HepG2 (cell line): Measurements from ENCODE around the gene PWP2. TPM values are rescaled to one million over a fixed set of nuclear protein-coding genes. Genes with fewer than 3 reads are reported as not detected.

ENCODE experiments used
- ATAC-seq: fragments of 200-7000 bp; cut with Tn5 transposase; 3 replicates; pipeline ENCODE4 v1.9.1; 2020; ENCODE audit warnings: mild to moderate bottlenecking, moderate library complexity
- BruUV-seq: library from RNA; stranded (reverse); fragments of 400-500 nt; replicated peaks from 2 replicates; lab custom pipeline; 2021; lab: Mats Ljungman, UMichigan
- CTCF ChIA-PET: fragments of 300-600 bp; formaldehyde crosslinking; extraction: SDS; loops from one replicate; lab custom pipeline; 2021; ENCODE audit warnings: low total read pairs, inconsistent platforms, low intra/inter-chr PET ratio; lab: Yijun Ruan, JAX
- POLR2A ChIA-PET: fragments of 350-600 bp; sonication (Branson Sonifier 250); formaldehyde crosslinking; loops from one replicate; lab custom pipeline; 2020; ENCODE audit warnings: antibody characterized with exemption, inconsistent platforms; lab: Yijun Ruan, JAX
- DNase-seq: peaks from one replicate; pipeline ENCODE4 v3.0.0-alpha.2; 2015; ENCODE audit warnings: low spot score
- FAIRE-seq: peaks from 3 replicates; lab custom pipeline; 2011; peaks lifted over from hg19 to GRCh38; lab: Jason Lieb, UNC
- H2AFZ ChIP-seq: one replicate; pipeline ENCODE4 v1.6.1; 2011; ENCODE audit warnings: low read length, inconsistent platforms
- H3K27ac ChIP-seq: fragments of 300-600 bp; 3 replicates; pipeline ENCODE4 v1.8.0; 2011; ENCODE audit warnings: mixed run types, mild to moderate bottlenecking, mixed read lengths, low read length, inconsistent platforms; ENCODE audit not compliant: insufficient read depth; ENCODE audit errors: extremely low read length
- H3K27me3 ChIP-seq, 2 experiments: fragments of 200-600 bp in 1 of 2; 2 replicates in 1 of 2; 3 replicates in 1 of 2; pipeline versions ENCODE4 v1.6.0 to v1.8.0; 2011; ENCODE audit warnings: low read length in 2 of 2, mild to moderate bottlenecking in 2 of 2, moderate library complexity in 2 of 2, inconsistent platforms in 1 of 2; ENCODE audit not compliant: insufficient read depth in 2 of 2, control insufficient read depth in 1 of 2
- H3K36me3 ChIP-seq, 2 experiments: fragments of 200-600 bp in 1 of 2; replicated peaks in 1 of 2; 2 replicates in 1 of 2; 3 replicates in 1 of 2; pipeline versions ENCODE4 v1.5.1 to v1.8.0; 2011; ENCODE audit warnings: low read length in 2 of 2, inconsistent platforms in 1 of 2; ENCODE audit not compliant: insufficient read depth in 2 of 2, control insufficient read depth in 1 of 2
- H3K4me1 ChIP-seq: 2 replicates; pipeline ENCODE4 v1.5.1; 2012; ENCODE audit warnings: low read length, inconsistent platforms; ENCODE audit not compliant: insufficient read depth
- H3K4me2 ChIP-seq: 2 replicates; pipeline ENCODE4 v1.6.0; 2011; ENCODE audit warnings: low read depth, low read length, inconsistent platforms
- H3K4me3 ChIP-seq, 3 experiments: fragments of 200-600 bp in 1 of 3; sonication (generic), shearing (Covaris generic) in 1 of 3; replicated peaks in 1 of 3; 2 replicates each; pipeline ENCODE4 v1.5.1; 2011 to 2016; ENCODE audit warnings: low read length in 3 of 3, inconsistent platforms in 2 of 3, low read depth in 2 of 3, mild to moderate bottlenecking in 2 of 3, control low read depth in 1 of 3, mixed read lengths in 1 of 3; ENCODE audit not compliant: insufficient read depth in 1 of 3
- H3K79me2 ChIP-seq: one replicate; pipeline ENCODE4 v1.6.1; 2011; ENCODE audit warnings: low read length, inconsistent platforms; ENCODE audit not compliant: insufficient read depth
- H3K9ac ChIP-seq: 2 replicates; pipeline ENCODE4 v1.6.0; 2011; ENCODE audit warnings: mild to moderate bottlenecking, low read depth, low read length, inconsistent platforms; ENCODE audit not compliant: insufficient read depth
- H3K9me3 ChIP-seq: 2 replicates; pipeline ENCODE4 v1.5.1; 2012; ENCODE audit warnings: mild to moderate bottlenecking, low read length
- H4K20me1 ChIP-seq: 2 replicates; pipeline ENCODE4 v1.6.0; 2011; ENCODE audit warnings: inconsistent platforms, mild to moderate bottlenecking, low read length, moderate library complexity; ENCODE audit not compliant: insufficient read depth
- ARID2 ChIP-seq: sonication (generic); formaldehyde crosslinking; IDR thresholded peaks from 2 replicates; pipeline ENCODE4 v1.8.1; 2022; ENCODE audit warnings: mild to moderate bottlenecking, missing genetic modification reagents, borderline replicate concordance
- RBM22 ChIP-seq: fragments of 200-400 bp; formaldehyde crosslinking; optimal IDR thresholded peaks from 2 replicates; pipeline ENCODE3; 2017; ENCODE audit warnings: mild to moderate bottlenecking, low read length, moderate library complexity
- TBX3 ChIP-seq: fragments of 450-650 bp; IDR thresholded peaks from 2 replicates; pipeline ENCODE4 v1.6.1; 2017; ENCODE audit warnings: antibody characterized with exemption, mild to moderate bottlenecking, inconsistent platforms, borderline replicate concordance
- ZNF225 ChIP-seq: sonication (generic); formaldehyde crosslinking; IDR thresholded peaks from 2 replicates; pipeline ENCODE4 v1.4.0; 2020; ENCODE audit warnings: mild to moderate bottlenecking, missing genetic modification reagents
- ZNF616 ChIP-seq: sonication (generic); formaldehyde crosslinking; IDR thresholded peaks from 2 replicates; pipeline ENCODE4 v1.5.0; 2020; ENCODE audit warnings: low read depth, mild to moderate bottlenecking, missing genetic modification reagents
- ZNF660 ChIP-seq: sonication (generic); formaldehyde crosslinking; IDR thresholded peaks from 2 replicates; pipeline ENCODE4 v1.5.1; 2020; ENCODE audit warnings: mild to moderate bottlenecking, low read depth, missing genetic modification reagents, borderline replicate concordance
- WGBS: methylation state at CpG from one replicate; pipeline ENCODE4 v1.1.6; 2017; ENCODE audit warnings: low lambda C conversion rate; 5-methylcytosine and 5-hydroxymethylcytosine counted together
- in situ Hi-C: cut with HindIII; loops from 2 replicates; pipeline ENCODE4 v1.10.0; 2017; ENCODE audit warnings: low pct_unique_long_range_greater_than_20kb; ENCODE audit not compliant: extremely low pct_ligation_motif_present
- intact Hi-C: fragments of 100-400 bp; cut with micrococcal nuclease; formaldehyde crosslinking; loops from one replicate; pipeline ENCODE4 v1.10.0; 2022; ENCODE audit not compliant: unreplicated experiment
- polyA plus RNA-seq, 8 experiments: library from polyadenylated mRNA; depleted of rRNA in 3 of 8; stranded (reverse) in 7 of 8; unstranded in 1 of 8; fragments of >200 nt; fragmentation: Illumina TruSeq in 4 of 8; extraction: Trizol in 4 of 8; gene quantifications; 2 replicates each; pipeline versions ENCODE4 v1.2.1 to v1.2.3, GENCODE V29; 2011 to 2016; ENCODE audit warnings: low read depth in 4 of 8, missing spikeins in 1 of 8, mixed read lengths in 1 of 8; ENCODE audit not compliant: insufficient read depth in 1 of 8
- total RNA-seq, 5 experiments: library from RNA; depleted of rRNA; stranded (reverse); fragments of >200 nt; fragmentation: Illumina TruSeq; extraction: Trizol; gene quantifications; 2 replicates each; pipeline ENCODE4 v1.2.3, GENCODE V29; 2016; ENCODE audit warnings: low read depth in 1 of 5
- TF ChIP-seq, protein P1 (sequence below): sonication (generic); formaldehyde crosslinking; IDR thresholded peaks from 2 replicates; pipeline ENCODE4 v1.5.0; 2020; ENCODE audit warnings: mild to moderate bottlenecking, missing genetic modification reagents, moderate library complexity
- TF ChIP-seq, protein P2 (sequence below): sonication (generic); formaldehyde crosslinking; IDR thresholded peaks from 2 replicates; pipeline ENCODE4 v1.4.0; 2020; ENCODE audit warnings: missing genetic modification reagents, borderline replicate concordance
- TF ChIP-seq, protein P3 (sequence below): sonication (generic); formaldehyde crosslinking; IDR thresholded peaks from 2 replicates; pipeline ENCODE4 v1.5.1; 2020; ENCODE audit warnings: missing genetic modification reagents, mild to moderate bottlenecking, borderline replicate concordance
- TF ChIP-seq, protein P4 (sequence below): sonication (generic); formaldehyde crosslinking; IDR thresholded peaks from 2 replicates; pipeline ENCODE4 v1.4.0; 2020; ENCODE audit warnings: missing genetic modification reagents

Gene PWP2
- total and polyA plus RNA-seq, 2 of the 13 experiments (the other 11 are each of a cell fraction or from before 2014, with no cell fraction given): 7.7 to 17.0 TPM

DNA sequence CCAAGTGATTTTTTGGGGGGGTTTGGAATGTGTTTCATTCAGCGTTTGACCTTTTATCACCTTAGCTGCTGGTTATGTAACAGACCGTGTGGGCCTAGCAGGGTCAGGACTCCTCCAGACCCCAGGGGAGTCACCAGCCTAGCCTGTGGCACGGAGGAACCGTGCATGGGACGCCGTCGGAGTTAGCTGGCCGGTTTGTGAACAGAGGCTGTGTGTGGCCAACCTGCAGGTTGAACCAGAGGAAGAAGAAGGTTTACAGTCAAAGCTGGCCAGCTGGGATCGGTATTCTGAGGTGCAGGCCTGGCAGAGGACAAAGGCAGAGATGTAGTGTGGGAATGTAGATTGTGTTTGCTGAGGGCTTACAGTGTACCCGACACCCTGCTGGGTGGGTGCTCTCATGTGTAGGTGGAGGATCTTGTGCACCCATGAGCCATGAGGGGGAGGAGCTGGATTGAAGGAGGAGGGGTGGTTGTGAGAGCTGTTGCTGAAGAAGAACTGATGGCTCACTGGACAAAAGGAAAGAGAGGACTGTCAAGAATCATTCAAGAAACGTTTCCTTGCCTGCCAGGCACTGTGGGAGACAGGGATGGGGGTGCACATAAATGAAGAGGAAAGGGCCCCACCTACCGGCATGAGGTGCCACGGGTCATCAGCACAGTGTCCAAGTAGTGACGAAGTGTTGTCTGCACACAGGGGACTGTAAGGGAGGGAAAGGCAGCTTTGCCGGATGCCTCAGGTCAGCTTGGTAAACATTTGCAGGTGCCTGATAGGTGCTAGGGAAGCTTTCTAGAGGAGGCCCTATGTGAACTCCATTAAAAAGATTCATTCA is 40.0 kb upstream of the PWP2 start:
- CTCF ChIA-PET: no interaction called here
- TF ChIP-seq ZNF616 (CRISPR knock-in tag) (no peak), RBM22 (peak; percentile 49), ARID2 (no peak), ZNF225 (CRISPR knock-in tag) (no peak), TBX3 (no peak), ZNF660 (CRISPR knock-in tag) (no peak)
- TF ChIP-seq, protein P1, sequence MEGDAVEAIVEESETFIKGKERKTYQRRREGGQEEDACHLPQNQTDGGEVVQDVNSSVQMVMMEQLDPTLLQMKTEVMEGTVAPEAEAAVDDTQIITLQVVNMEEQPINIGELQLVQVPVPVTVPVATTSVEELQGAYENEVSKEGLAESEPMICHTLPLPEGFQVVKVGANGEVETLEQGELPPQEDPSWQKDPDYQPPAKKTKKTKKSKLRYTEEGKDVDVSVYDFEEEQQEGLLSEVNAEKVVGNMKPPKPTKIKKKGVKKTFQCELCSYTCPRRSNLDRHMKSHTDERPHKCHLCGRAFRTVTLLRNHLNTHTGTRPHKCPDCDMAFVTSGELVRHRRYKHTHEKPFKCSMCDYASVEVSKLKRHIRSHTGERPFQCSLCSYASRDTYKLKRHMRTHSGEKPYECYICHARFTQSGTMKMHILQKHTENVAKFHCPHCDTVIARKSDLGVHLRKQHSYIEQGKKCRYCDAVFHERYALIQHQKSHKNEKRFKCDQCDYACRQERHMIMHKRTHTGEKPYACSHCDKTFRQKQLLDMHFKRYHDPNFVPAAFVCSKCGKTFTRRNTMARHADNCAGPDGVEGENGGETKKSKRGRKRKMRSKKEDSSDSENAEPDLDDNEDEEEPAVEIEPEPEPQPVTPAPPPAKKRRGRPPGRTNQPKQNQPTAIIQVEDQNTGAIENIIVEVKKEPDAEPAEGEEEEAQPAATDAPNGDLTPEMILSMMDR (CRISPR knock-in tag): peak; percentile 53
- TF ChIP-seq, protein P2, sequence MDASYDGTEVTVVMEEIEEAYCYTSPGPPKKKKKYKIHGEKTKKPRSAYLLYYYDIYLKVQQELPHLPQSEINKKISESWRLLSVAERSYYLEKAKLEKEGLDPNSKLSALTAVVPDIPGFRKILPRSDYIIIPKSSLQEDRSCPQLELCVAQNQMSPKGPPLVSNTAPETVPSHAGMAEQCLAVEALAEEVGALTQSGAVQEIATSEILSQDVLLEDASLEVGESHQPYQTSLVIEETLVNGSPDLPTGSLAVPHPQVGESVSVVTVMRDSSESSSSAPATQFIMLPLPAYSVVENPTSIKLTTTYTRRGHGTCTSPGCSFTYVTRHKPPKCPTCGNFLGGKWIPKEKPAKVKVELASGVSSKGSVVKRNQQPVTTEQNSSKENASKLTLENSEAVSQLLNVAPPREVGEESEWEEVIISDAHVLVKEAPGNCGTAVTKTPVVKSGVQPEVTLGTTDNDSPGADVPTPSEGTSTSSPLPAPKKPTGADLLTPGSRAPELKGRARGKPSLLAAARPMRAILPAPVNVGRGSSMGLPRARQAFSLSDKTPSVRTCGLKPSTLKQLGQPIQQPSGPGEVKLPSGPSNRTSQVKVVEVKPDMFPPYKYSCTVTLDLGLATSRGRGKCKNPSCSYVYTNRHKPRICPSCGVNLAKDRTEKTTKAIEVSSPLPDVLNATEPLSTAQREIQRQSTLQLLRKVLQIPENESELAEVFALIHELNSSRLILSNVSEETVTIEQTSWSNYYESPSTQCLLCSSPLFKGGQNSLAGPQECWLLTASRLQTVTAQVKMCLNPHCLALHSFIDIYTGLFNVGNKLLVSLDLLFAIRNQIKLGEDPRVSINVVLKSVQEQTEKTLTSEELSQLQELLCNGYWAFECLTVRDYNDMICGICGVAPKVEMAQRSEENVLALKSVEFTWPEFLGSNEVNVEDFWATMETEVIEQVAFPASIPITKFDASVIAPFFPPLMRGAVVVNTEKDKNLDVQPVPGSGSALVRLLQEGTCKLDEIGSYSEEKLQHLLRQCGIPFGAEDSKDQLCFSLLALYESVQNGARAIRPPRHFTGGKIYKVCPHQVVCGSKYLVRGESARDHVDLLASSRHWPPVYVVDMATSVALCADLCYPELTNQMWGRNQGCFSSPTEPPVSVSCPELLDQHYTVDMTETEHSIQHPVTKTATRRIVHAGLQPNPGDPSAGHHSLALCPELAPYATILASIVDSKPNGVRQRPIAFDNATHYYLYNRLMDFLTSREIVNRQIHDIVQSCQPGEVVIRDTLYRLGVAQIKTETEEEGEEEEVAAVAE (CRISPR knock-in tag): no peak
- TF ChIP-seq, protein P3, sequence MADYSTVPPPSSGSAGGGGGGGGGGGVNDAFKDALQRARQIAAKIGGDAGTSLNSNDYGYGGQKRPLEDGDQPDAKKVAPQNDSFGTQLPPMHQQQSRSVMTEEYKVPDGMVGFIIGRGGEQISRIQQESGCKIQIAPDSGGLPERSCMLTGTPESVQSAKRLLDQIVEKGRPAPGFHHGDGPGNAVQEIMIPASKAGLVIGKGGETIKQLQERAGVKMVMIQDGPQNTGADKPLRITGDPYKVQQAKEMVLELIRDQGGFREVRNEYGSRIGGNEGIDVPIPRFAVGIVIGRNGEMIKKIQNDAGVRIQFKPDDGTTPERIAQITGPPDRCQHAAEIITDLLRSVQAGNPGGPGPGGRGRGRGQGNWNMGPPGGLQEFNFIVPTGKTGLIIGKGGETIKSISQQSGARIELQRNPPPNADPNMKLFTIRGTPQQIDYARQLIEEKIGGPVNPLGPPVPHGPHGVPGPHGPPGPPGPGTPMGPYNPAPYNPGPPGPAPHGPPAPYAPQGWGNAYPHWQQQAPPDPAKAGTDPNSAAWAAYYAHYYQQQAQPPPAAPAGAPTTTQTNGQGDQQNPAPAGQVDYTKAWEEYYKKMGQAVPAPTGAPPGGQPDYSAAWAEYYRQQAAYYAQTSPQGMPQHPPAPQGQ (CRISPR knock-in tag): no peak
- TF ChIP-seq, protein P4, sequence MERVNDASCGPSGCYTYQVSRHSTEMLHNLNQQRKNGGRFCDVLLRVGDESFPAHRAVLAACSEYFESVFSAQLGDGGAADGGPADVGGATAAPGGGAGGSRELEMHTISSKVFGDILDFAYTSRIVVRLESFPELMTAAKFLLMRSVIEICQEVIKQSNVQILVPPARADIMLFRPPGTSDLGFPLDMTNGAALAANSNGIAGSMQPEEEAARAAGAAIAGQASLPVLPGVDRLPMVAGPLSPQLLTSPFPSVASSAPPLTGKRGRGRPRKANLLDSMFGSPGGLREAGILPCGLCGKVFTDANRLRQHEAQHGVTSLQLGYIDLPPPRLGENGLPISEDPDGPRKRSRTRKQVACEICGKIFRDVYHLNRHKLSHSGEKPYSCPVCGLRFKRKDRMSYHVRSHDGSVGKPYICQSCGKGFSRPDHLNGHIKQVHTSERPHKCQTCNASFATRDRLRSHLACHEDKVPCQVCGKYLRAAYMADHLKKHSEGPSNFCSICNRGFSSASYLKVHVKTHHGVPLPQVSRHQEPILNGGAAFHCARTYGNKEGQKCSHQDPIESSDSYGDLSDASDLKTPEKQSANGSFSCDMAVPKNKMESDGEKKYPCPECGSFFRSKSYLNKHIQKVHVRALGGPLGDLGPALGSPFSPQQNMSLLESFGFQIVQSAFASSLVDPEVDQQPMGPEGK (CRISPR knock-in tag): 0 out of 2 replicates have a peak, but pooled peaks have one; percentile 31

More for the DNA sequence above, 40.0 kb upstream of the PWP2 start:
- Histone ChIP-seq H3K27me3 (no peaks in the 10 kb centered on the region), H4K20me1 (peaks cover 7% of the 10 kb centered on the region; the same call in 1 of the 2 replicates), H3K36me3 (peaks cover 16 to 46% of the 10 kb centered on the region in 2 experiments; a peak in 4 of 5 replicates), H3K4me3 (no peak overlapping the region), H3K9ac (no peak overlapping the region), H3K9me3 (no peaks in the 10 kb centered on the region), H2AFZ (no peak overlapping the region), H3K79me2 (no peaks in the 10 kb centered on the region), H3K4me2 (no peak overlapping the region), H3K4me1 (peaks cover 17% of the 10 kb centered on the region), H3K27ac (no peak overlapping the region)
- DNase-seq (peak; percentile 21), FAIRE-seq (peak; percentile 8), ATAC-seq (peak; percentile 87)
- in situ Hi-C loops (loop anchor here (5.0 kb wide), 1 partner anchor 40 kb away; no protein-coding TSS in a partner anchor), intact Hi-C loops (loop anchor here (1.0 kb wide), 1 partner anchor 54 kb away; no protein-coding TSS in a partner anchor)
- no TSS peak for BruUV-seq
- POLR2A ChIA-PET: no interaction called here
- WGBS: 71% methylated on average over 15 of the region's 15 CpGs
